Tibial nerve (tissue), 3 donors: ENCODE results near the gene BTBD9.

Experiments
- POLR2A ChIP-seq, 2 donors: fragments of 450-650 bp; IDR thresholded peaks; one replicate each; pipeline ENCODE4 v1.6.1; 2017; ENCODE audit warnings: antibody characterized with exemption in 2 of 2, mild to moderate bottlenecking in 2 of 2, moderate library complexity in 2 of 2
- TF ChIP-seq, protein P1 (sequence below), 5 experiments: fragments of 200-600 bp in 3 of 5; fragments of 450-650 bp in 2 of 5; sonication (generic) in 3 of 5; IDR thresholded peaks; one replicate each; pipeline ENCODE4 v1.5.1; 2016 to 2019; ENCODE audit warnings: antibody characterized with exemption in 5 of 5, mild to moderate bottlenecking in 3 of 5, moderate library complexity in 2 of 5

- TF ChIP-seq, protein P1, sequence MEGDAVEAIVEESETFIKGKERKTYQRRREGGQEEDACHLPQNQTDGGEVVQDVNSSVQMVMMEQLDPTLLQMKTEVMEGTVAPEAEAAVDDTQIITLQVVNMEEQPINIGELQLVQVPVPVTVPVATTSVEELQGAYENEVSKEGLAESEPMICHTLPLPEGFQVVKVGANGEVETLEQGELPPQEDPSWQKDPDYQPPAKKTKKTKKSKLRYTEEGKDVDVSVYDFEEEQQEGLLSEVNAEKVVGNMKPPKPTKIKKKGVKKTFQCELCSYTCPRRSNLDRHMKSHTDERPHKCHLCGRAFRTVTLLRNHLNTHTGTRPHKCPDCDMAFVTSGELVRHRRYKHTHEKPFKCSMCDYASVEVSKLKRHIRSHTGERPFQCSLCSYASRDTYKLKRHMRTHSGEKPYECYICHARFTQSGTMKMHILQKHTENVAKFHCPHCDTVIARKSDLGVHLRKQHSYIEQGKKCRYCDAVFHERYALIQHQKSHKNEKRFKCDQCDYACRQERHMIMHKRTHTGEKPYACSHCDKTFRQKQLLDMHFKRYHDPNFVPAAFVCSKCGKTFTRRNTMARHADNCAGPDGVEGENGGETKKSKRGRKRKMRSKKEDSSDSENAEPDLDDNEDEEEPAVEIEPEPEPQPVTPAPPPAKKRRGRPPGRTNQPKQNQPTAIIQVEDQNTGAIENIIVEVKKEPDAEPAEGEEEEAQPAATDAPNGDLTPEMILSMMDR (IDR thresholded peaks at IDR 0.05), result no peak
- TF ChIP-seq POLR2A (IDR thresholded peaks at IDR 0.05), result no peak
These were observed 159.7 kb downstream of the BTBD9 start for GRCh38 chr6:38480036-38480435.
